NB4 (cell line): ENCODE data around the gene RBMS1.

Experiments
- MYC ChIP-seq: IDR thresholded peaks from 2 replicates; pipeline ENCODE4 v1.6.1; 2011; ENCODE audit warnings: low read depth, low read length
- POLR2A ChIP-seq: IDR thresholded peaks from 2 replicates; pipeline ENCODE4 v1.6.1; 2011; ENCODE audit warnings: mild to moderate bottlenecking; ENCODE audit not compliant: insufficient read length; ENCODE audit errors: extremely low read depth
- TF ChIP-seq, protein P1 (sequence below): IDR thresholded peaks from one replicate; pipeline ENCODE4 v1.5.1; 2012; ENCODE audit warnings: low read depth, low read length
- TF ChIP-seq, protein P2 (sequence below): IDR thresholded peaks from 2 replicates; pipeline ENCODE4 v1.6.1; 2011; ENCODE audit warnings: low read depth, low read length

DNA sequence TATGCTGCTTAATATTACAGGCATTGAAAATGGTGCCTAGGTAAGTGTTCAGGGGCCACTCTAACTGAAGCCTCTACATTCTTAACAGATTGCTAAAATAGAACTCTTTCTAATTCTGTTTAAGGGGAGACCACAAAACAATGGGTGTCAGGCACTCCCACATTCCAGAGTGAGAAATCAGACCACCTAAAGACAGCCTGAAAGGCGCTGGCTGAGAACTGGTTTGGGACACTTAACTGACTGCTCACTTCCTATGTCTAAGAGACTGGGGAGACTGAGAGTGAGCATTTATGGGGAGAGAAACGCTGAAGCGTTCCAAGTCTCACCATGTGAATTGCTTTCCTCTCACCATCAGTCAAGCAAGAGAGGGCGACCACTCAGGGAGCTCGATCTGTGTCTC is 184.7 kb downstream of the RBMS1 start:
- TF ChIP-seq POLR2A: no peak
- TF ChIP-seq, protein P1, sequence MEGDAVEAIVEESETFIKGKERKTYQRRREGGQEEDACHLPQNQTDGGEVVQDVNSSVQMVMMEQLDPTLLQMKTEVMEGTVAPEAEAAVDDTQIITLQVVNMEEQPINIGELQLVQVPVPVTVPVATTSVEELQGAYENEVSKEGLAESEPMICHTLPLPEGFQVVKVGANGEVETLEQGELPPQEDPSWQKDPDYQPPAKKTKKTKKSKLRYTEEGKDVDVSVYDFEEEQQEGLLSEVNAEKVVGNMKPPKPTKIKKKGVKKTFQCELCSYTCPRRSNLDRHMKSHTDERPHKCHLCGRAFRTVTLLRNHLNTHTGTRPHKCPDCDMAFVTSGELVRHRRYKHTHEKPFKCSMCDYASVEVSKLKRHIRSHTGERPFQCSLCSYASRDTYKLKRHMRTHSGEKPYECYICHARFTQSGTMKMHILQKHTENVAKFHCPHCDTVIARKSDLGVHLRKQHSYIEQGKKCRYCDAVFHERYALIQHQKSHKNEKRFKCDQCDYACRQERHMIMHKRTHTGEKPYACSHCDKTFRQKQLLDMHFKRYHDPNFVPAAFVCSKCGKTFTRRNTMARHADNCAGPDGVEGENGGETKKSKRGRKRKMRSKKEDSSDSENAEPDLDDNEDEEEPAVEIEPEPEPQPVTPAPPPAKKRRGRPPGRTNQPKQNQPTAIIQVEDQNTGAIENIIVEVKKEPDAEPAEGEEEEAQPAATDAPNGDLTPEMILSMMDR: no peak
- TF ChIP-seq MYC: no peak
- TF ChIP-seq, protein P2, sequence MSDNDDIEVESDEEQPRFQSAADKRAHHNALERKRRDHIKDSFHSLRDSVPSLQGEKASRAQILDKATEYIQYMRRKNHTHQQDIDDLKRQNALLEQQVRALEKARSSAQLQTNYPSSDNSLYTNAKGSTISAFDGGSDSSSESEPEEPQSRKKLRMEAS: no peak
